ENCODE data around the gene GRK6. TPM values are rescaled to one million over a fixed set of nuclear protein-coding genes. Genes with fewer than 3 reads are reported as not detected.

GRK6 gene
- total and polyA plus RNA-seq, 9 of the 15 experiments (the other 6 are each of a cell fraction or from before 2014, with no cell fraction given), result 0.63 to 122 (median 44.5) TPM

- TF ChIP-seq ZNF232 (CRISPR knock-in tag; IDR thresholded peaks at IDR 0.05) (0 out of 2 replicates have a peak, but pooled peaks have one; percentile 64), MEF2D (tag; conservative IDR thresholded peaks at IDR 0.05; ENCODE audit: low read depth) (no peak), ZC3H8 (IDR thresholded peaks at IDR 0.05) (no peak), CREB3L1 (IDR thresholded peaks at IDR 0.05; ENCODE audit: borderline replicate concordance, low read depth) (peak; percentile 21; the same call in 1 of the 2 replicates), HINFP (tag; conservative IDR thresholded peaks at IDR 0.05; ENCODE audit: low read depth) (no peak), PHF21A (IDR thresholded peaks at IDR 0.05; ENCODE audit: borderline replicate concordance, low read depth) (no peak), NRF1 (conservative IDR thresholded peaks at IDR 0.05 in 1 of 2, IDR thresholded peaks at IDR 0.05 in 1 of 2) (peak; percentile 58 to 69), NR0B1 (IDR thresholded peaks at IDR 0.05; ENCODE audit: partially characterized antibody) (no peak), FOXA3 (CRISPR knock-in tag; conservative IDR thresholded peaks at IDR 0.05 in 1 of 2, IDR thresholded peaks at IDR 0.05 in 1 of 2) (no peak), TFAP4 (CRISPR knock-in tag; IDR thresholded peaks at IDR 0.05; ENCODE audit: borderline replicate concordance) (peak; percentile 85), CSDE1 (IDR thresholded peaks at IDR 0.05) (no peak; a peak in 1 of 4 replicates), GTF2E2 (tag; IDR thresholded peaks at IDR 0.05) (peak; percentile 73; the same call in 1 of the 2 replicates), KAT2B (IDR thresholded peaks at IDR 0.05; ENCODE audit: low read depth, low read length) (no peak), MXD1 (CRISPR knock-in tag; IDR thresholded peaks at IDR 0.05; ENCODE audit: borderline replicate concordance, poor library complexity, severe bottlenecking) (peak; percentile 55), THAP12 (CRISPR knock-in tag; IDR thresholded peaks at IDR 0.05) (peak; percentile 64; the same call in 1 of the 2 replicates)
Observed at GRCh38 chr5:177403792-177404640, 22.5 kb upstream of the GRK6 start (continued).

All from K562 (cell line).